GM19467 (cell line): Measurements from ENCODE around the gene ACYP2.

ENCODE experiments used
- ATAC-seq: cut with Tn5 transposase; IDR thresholded peaks from one replicate; pipeline ENCODE4 v1.9.1; 2021; ENCODE audit warnings: mild to moderate bottlenecking, moderate library complexity; ENCODE audit not compliant: unreplicated experiment

ACYP2 gene

DNA sequence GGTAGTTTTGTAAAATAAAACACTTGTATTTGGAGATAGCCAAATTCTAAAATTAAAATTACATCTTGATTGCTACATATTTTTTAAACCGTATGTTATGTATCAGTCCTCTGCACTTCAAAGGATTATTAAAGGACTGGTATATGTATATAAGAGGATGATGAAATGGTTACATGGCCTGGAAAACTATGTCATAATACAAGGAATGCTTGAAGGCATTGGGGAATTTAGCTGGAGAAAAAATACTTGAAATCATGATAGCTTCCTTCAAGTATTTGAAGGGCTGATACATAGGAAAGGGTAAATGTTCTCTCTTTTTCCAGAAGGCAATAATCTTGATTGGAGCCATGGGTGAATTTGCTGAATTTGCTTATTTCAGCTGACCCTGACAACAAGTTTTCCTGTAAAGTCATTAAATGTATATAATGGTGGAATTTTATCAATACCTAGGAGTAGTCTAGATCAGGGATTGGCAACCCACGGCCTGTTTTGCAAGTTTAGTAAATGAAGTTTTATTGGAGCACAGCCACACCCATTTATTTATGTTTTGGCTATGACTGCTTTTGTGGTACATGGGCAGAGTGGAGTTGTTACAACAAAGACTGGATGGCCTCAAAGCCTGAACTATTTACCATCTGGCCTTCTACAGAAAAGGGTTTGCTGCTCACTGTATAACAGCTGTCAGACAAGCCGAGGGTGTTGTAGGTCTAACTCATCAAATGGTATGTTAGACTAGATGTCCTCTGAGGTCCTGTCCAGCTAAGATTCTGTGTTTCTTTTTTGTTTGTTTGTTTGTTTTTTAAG, 34.4 kb downstream of the ACYP2 start:
- no peak for ATAC-seq

DNA sequence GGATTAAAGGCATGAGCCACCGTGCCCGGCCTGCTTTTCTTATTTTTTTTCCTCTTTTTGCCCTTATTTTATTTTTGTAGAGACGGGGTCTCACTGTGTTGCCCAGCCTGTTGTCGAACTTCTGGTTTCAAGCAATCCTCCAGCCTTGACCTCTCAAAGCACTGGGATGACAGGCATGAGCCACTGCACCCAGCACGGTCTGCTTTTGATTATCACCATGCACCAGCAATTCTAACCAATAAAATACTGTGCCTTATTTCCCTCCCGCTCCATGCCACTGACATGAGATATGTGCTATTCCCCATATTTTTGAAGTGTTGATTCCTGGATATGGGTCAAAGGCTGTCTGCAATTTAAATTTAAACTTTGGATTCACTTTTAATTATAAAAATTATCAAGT, 42.9 kb downstream of the ACYP2 start:
- no peak for ATAC-seq

GRCh38 chr2:54161660-54162424, 46.4 kb downstream of the ACYP2 start:
- ATAC-seq: no peak

GRCh38 chr2:54164106-54164505, 48.7 kb downstream of the ACYP2 start:
- no peak for ATAC-seq

DNA sequence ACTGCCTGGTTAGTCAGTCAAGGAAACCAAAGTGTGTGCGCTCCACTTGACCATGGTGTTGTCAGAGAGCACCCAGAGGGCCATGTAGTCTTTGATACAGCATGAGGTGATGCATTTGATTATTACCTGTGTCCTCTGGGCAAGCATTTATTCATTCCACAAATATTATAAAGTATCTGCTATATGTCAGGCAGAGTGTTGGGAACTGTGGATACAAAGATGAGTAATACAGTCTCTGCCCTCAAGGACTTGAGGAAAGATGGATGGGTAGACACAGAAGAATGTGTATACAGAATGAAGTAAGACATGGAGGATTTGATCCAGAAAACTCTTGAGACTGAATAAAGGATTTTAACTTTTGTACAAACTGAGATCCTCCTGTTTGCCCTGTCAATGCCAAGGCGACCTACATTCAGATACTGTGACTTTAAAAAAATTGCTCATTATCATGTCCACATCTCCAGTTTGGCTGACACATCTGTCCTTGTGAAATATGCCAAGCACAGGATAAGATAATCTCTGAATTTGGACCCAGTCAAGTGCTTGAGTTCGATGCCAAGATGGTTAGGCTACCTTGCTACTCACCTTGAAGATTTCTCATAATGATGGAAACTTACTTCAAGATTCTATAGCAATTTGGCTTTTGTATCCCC, 50.8 kb downstream of the ACYP2 start:
- no peak for ATAC-seq

- ATAC-seq: no peak
Measured at GRCh38 chr2:54176577-54176976, 61.2 kb downstream of the ACYP2 start.

- no peak for ATAC-seq
Measured at GRCh38 chr2:54183281-54183680, 67.9 kb downstream of the ACYP2 start.

DNA sequence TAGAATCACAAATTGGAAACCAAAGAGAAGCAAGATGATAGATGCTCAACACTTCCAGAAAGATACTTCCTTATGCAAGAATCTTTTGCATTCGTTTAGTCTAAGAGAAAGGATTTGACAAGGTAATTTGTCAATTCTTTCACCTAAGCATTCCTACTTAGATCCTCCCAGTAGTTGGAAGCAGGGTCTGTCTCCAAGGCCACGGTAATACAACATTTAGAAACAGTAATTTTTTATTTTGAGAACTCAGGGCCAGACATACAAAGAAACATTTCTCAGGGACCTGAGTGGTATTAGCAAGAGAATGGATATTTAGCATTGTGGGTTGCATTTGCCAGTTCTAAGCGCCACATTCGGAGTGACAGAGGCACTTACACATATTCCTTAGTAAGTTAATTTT, 68.6 kb downstream of the ACYP2 start:
- ATAC-seq: no peak

GRCh38 chr2:54185105-54185504, 69.7 kb downstream of the ACYP2 start:
- ATAC-seq: no peak

DNA sequence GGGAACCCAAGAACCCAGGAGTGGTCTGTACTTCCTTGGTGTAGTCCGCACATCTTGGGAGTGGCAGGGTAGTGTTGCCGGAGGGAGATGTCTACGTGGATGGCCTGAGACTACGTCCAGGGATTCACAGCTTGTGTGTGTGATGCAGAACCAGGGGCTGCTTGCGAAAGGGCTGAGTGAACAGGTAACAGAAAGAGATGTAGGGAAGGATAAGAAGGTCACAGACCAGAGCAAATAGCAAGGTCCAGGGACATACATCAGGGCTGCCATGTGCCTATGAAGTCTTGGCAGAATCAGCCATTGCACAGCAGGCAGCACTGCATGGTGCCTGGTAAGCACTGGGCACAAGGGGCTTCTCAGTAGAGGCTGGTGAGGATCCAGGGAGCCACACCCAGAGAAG, 71.9 kb downstream of the ACYP2 start:
- ATAC-seq: no peak

DNA sequence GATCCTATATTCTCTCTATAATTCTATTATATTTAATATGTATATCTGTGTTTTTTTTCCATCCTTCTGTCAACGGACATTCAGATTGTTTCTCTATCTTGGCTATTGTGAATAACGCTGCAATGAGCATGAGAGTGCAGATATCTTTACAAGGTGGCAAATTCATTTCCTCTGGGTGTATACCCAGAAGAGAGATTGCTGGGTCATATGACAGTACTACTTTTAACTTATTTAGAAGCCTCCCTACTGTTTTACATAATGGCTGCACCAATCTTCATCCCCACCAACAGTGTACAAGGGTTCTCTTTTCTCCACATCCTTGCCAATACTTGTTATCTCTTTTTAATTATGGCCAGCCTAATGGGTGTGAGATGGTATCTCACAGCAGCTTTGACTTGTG, 74.1 kb downstream of the ACYP2 start:
- no peak for ATAC-seq

- no peak for ATAC-seq
Measured at GRCh38 chr2:54191361-54192135, 76.1 kb downstream of the ACYP2 start.

DNA sequence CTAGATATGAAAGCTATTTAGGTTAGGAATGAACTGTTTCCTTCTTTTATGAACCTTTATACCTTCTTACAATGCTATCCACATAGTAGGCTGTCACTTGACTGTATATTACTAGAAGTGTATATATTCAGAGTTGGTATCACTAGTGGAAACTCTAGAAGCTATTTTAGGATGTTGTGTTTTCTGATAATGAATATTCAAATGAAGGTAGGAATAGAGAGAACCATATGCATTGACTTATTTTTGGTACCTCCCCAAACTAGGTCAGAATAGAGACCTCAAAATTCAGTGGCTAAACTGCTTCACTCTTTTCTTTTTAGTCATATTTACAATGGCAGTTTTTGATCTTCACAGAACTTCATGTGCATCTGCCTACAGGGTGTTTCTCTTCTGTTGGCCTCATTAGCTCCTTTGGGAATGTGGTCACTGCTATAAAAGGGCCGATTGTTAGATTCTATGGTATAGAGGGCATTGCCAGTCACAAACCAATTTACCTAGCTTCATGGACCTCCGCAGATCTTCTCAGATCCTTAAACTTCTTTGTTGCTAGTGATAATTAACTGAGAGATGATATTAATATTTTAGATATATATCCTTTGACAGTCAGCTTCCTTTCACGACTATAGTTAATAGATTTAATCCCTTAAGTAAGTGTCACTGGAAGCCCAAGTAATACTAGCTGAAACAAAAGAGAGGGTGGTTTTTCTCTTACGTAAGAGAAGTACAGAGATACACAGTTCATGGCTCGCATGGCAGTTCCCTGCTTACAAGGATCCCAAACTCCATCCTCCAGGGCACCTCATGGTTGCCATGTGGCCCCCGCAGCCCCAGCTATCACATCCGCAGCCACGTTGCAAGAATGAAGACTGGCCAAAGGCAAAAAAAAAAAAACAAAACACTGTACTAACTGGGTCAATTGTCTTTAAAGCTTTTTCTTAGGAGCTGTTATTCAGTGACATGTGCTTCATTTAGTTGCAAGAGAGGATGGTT, 79.6 kb downstream of the ACYP2 start:
- no peak for ATAC-seq

GRCh38 chr2:54196646-54197045, 81.2 kb downstream of the ACYP2 start:
- ATAC-seq: no peak

DNA sequence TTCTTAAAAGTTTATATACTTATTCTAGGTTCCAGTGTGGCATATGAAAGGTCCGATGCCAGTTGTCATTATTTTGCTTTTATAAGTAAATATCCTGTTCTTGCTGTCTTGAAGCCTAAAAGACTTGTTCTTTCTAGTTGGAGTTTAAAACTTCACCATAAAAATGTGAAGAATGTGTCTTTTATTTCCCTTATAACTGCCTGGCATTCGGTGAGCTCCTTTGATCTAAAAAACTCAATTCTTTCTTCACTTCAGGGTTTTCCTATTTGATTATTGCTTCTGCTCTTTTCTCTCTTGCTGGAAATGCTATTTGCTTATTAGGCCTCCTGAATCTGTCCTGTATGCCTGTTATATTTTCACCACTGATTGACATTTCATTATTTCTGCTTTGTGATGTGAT, 89.1 kb downstream of the ACYP2 start:
- ATAC-seq: no peak

- ATAC-seq: no peak
Measured at GRCh38 chr2:54206596-54206995, 91.2 kb downstream of the ACYP2 start.

DNA sequence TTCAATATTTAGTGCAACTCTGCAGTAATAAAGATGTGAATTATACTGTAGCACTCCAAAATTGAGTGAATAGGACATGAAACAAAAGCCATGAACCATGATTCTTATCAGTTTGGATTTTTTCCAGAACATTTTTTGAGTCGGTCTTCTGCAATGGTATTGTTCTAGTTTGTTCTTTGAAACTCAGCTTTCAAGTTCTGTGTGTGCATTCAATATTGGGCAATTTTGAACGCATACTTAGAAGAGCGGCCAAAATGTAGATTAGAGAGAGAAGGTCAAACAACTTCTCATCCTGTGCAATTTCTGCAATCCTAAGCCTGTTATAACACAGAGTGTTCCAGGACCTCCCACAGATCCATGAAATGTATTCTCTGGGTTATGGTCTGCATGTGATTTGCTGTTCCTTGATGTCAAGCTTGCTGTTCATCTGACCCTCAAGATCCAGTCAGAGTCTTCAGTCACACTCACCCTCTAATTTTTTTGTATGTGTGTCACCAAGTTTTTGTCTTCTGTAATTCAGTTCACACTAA, 92.3 kb downstream of the ACYP2 start:
- no peak for ATAC-seq

DNA sequence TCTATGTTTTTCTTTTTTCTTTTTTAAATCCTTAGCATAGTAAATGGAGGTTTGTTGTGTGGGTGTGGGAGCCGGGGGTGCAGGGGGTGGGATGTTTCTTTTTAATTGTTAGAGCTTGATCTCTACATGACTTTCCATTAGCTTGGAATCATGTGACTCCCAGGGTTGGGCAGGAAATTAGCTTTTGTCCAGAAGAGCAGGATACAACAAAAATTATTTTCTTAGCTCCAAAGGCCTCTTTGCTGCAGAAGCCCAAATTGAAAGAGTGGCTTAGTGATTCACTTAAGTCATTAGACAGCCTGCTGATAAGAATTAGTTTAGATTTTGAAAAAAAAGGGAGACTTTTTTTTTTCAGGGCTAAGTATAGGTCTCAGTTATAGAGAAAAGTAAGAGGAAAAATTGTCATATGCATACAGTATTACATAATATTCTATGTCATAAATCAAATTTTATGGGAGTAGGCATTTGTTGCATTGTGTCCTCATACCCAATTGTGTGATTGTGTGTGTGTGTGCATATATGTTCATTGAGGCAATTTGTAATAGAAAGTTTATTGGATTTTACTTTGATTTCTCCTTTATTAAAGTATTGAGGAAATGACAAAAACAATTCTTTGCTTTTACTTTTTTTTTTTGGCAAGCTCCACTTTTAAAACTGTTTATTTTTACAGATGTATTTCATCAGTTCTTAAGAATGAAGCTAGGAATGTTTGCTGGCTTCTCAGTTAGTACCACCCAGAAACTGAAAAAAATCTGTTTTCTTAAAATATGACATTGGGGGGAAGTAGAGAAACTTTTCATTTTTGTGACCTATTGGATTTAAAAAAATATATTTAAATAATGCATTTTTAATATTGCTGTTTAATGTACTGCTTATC, 93.2 kb downstream of the ACYP2 start:
- ATAC-seq: no peak

GRCh38 chr2:54209379-54209778, 94.0 kb downstream of the ACYP2 start:
- no peak for ATAC-seq
